ENCODE measurements around the gene STT3B. TPM values are rescaled to one million over a fixed set of nuclear protein-coding genes. Genes with fewer than 3 reads are reported as not detected.

Gene STT3B
- total and polyA plus RNA-seq, 7 experiments from 2014 or later, result 109 to 149 (median 131) TPM

- POLR2A ChIA-PET, result no interaction called here
- peak overlapping the region in 4 of 9 donors; percentile 38 to 66 (median 56) for H3K27ac Mint-ChIP-seq
Observed at GRCh38 chr3:31622636-31623288, 90.0 kb downstream of the STT3B start.

GRCh38 chr3:31624083-31624709 is 91.5 kb downstream of the STT3B start:
- H3K9me3 Mint-ChIP-seq, result no peaks in the 10 kb centered on the region
- DNase-seq, result no peak
- peaks cover 16 to 68% (median 55%) of the 10 kb centered on the region in 5 donors for H3K36me3 Mint-ChIP-seq
- peaks cover 8 to 63% (median 8%) of the 10 kb centered on the region in 3 experiments for H3K36me3 ChIP-seq (ENCODE audit: control insufficient read depth in 2 of 3, insufficient read depth in 3 of 3, low read length in 3 of 3)
- intact Hi-C loops (cut with micrococcal nuclease), result no loop called here
- peak overlapping the region in 1 of 10 donors; percentile 40 for H3K4me3 Mint-ChIP-seq
- no peak overlapping the region for H3K4me3 ChIP-seq (ENCODE audit: low read length)
- no peaks in the 10 kb centered on the region for H3K9me3 ChIP-seq (ENCODE audit: control insufficient read depth in 2 of 3, low read length in 3 of 3)
- ATAC-seq, result no peak
- H3K27me3 Mint-ChIP-seq, result no peaks in the 10 kb centered on the region
- POLR2A ChIA-PET, result interaction anchor here (0.8 kb wide), 1 partner anchor 1407 kb away, joined by 3 read pairs; no protein-coding TSS in a partner anchor
- H3K4me1 ChIP-seq (ENCODE audit: control insufficient read depth in 2 of 2, insufficient read depth in 2 of 2, low read length in 2 of 2), result no peaks in the 10 kb centered on the region
- no peaks in the 10 kb centered on the region for H3K27me3 ChIP-seq (ENCODE audit: control insufficient read depth in 2 of 2, insufficient read depth in 2 of 2, low read length in 2 of 2)
- H3K27ac ChIP-seq (ENCODE audit: low read depth, low read length), result no peak overlapping the region
- peak overlapping the region in 2 of 9 donors; percentile 12 to 79 for H3K27ac Mint-ChIP-seq
- CTCF ChIA-PET, result interaction anchor here (0.9 kb wide), 2 partner anchors 70 to 85 kb away, joined by 3 read pairs; no protein-coding TSS in a partner anchor
- H3K4me1 Mint-ChIP-seq, result peaks cover 14 to 49% (median 39%) of the 10 kb centered on the region in 7 donors

More at GRCh38 chr3:31622636-31623288, 90.0 kb downstream of the STT3B start:
- intact Hi-C loops (cut with micrococcal nuclease), result no loop called here
- peaks cover 16 to 67% (median 49%) of the 10 kb centered on the region in 5 donors for H3K36me3 Mint-ChIP-seq
- Histone ChIP-seq H3K9me3 (ENCODE audit: control insufficient read depth in 2 of 3, low read length in 3 of 3) (no peaks in the 10 kb centered on the region), H3K4me3 (ENCODE audit: low read length) (no peak overlapping the region), H3K27ac (ENCODE audit: low read depth, low read length) (no peak overlapping the region), H3K36me3 (ENCODE audit: control insufficient read depth in 2 of 3, insufficient read depth in 3 of 3, low read length in 3 of 3) (peaks cover 8 to 66% (median 8%) of the 10 kb centered on the region in 3 experiments), H3K4me1 (ENCODE audit: control insufficient read depth in 2 of 2, insufficient read depth in 2 of 2, low read length in 2 of 2) (no peaks in the 10 kb centered on the region), H3K27me3 (ENCODE audit: control insufficient read depth in 2 of 2, insufficient read depth in 2 of 2, low read length in 2 of 2) (no peaks in the 10 kb centered on the region)
- H3K27me3 Mint-ChIP-seq, result no peaks in the 10 kb centered on the region
- H3K9me3 Mint-ChIP-seq, result no peaks in the 10 kb centered on the region
- no peak for ATAC-seq
- DNase-seq, result no peak
- CTCF ChIA-PET, result no interaction called here
- no peak overlapping the region for H3K4me3 Mint-ChIP-seq
- H3K4me1 Mint-ChIP-seq, result peaks cover 14 to 39% (median 26%) of the 10 kb centered on the region in 7 donors

DNA sequence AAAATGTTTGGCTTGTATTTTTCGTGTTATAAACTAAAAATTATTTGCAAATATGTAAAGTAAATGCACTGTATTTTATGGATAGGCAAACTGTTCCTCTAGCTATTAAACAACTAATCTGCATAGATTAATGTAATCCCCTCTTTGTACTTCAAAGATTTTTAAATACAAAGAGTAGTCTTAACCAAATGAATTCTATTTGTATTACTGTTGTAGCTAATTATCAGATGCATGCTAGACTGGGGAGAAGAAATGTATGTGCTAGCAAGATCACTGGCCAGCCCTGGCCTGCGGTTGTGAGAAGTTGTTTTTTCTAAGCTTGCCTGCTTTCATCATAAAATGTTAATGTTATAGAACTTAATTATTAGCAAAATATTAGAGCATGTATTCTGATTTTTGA is 92.6 kb downstream of the STT3B start:
- Mint-ChIP-seq H3K4me1 (peaks cover 14 to 55% (median 48%) of the 10 kb centered on the region in 7 donors), H3K9me3 (no peaks in the 10 kb centered on the region), H3K27ac (peak overlapping the region in 1 of 9 donors; percentile 79), H3K36me3 (peaks cover 24 to 75% (median 63%) of the 10 kb centered on the region in 5 donors), H3K27me3 (no peaks in the 10 kb centered on the region), H3K4me3 (no peak overlapping the region)
- Histone ChIP-seq H3K4me3 (ENCODE audit: low read length) (no peak overlapping the region), H3K27me3 (ENCODE audit: control insufficient read depth in 2 of 2, insufficient read depth in 2 of 2, low read length in 2 of 2) (no peaks in the 10 kb centered on the region), H3K36me3 (ENCODE audit: control insufficient read depth in 2 of 3, insufficient read depth in 3 of 3, low read length in 3 of 3) (peaks cover 8 to 61% (median 8%) of the 10 kb centered on the region in 3 experiments), H3K4me1 (ENCODE audit: control insufficient read depth in 2 of 2, insufficient read depth in 2 of 2, low read length in 2 of 2) (no peaks in the 10 kb centered on the region), H3K9me3 (ENCODE audit: control insufficient read depth in 2 of 3, low read length in 3 of 3) (no peaks in the 10 kb centered on the region), H3K27ac (ENCODE audit: low read depth, low read length) (no peak overlapping the region)
- no peak for ATAC-seq
- no peak for DNase-seq
- intact Hi-C loops (cut with micrococcal nuclease), result no loop called here
- ChIA-PET POLR2A (no interaction called here), CTCF (interaction anchor here (0.7 kb wide), 1 partner anchor 125 kb away, joined by 3 read pairs; no protein-coding TSS in a partner anchor)

GRCh38 chr3:31629054-31629453 is 96.3 kb downstream of the STT3B start:
- DNase-seq (no peak), ATAC-seq (no peak)
- no peaks in the 10 kb centered on the region for H3K27me3 Mint-ChIP-seq
- Histone ChIP-seq H3K27ac (ENCODE audit: low read depth, low read length) (no peak overlapping the region), H3K4me1 (ENCODE audit: control insufficient read depth in 2 of 2, insufficient read depth in 2 of 2, low read length in 2 of 2) (no peaks in the 10 kb centered on the region), H3K36me3 (ENCODE audit: control insufficient read depth in 2 of 3, insufficient read depth in 3 of 3, low read length in 3 of 3) (peaks cover 8 to 56% (median 15%) of the 10 kb centered on the region in 3 experiments), H3K4me3 (ENCODE audit: low read length) (no peak overlapping the region), H3K9me3 (ENCODE audit: control insufficient read depth in 2 of 3, low read length in 3 of 3) (no peaks in the 10 kb centered on the region), H3K27me3 (ENCODE audit: control insufficient read depth in 2 of 2, insufficient read depth in 2 of 2, low read length in 2 of 2) (no peaks in the 10 kb centered on the region)
- H3K9me3 Mint-ChIP-seq, result no peaks in the 10 kb centered on the region
- CTCF ChIA-PET, result interaction anchor here (0.6 to 1.0 kb wide), 2 partner anchors 96 to 513 kb away, joined by 3 read pairs; no protein-coding TSS in a partner anchor
- H3K27ac Mint-ChIP-seq, result peak overlapping the region in 7 of 9 donors; percentile 4 to 84 (median 25)
- intact Hi-C loops (cut with micrococcal nuclease), result no loop called here
- POLR2A ChIA-PET, result no interaction called here
- peaks cover 21 to 79% (median 63%) of the 10 kb centered on the region in 5 donors for H3K36me3 Mint-ChIP-seq
- H3K4me1 Mint-ChIP-seq, result peaks cover 15 to 58% (median 48%) of the 10 kb centered on the region in 7 donors
- no peak overlapping the region for H3K4me3 Mint-ChIP-seq

GRCh38 chr3:31634476-31634875 is 101.8 kb downstream of the STT3B start:
- no peak for DNase-seq
- Mint-ChIP-seq H3K27me3 (no peaks in the 10 kb centered on the region), H3K9me3 (no peaks in the 10 kb centered on the region), H3K27ac (peak overlapping the region in 8 of 9 donors; percentile 28 to 86 (median 62)), H3K4me3 (no peak overlapping the region), H3K4me1 (peaks cover 17 to 72% (median 61%) of the 10 kb centered on the region in 7 donors), H3K36me3 (peaks cover 11 to 50% (median 37%) of the 10 kb centered on the region in 5 donors)
- ChIA-PET CTCF (no interaction called here), POLR2A (interaction anchor here (1.5 kb wide), 1 partner anchor 102 kb away, joined by 3 read pairs; the partner anchor contains the start of gene STT3B)
- peaks cover 0 to 23% (median 7%) of the 10 kb centered on the region in 3 experiments for H3K36me3 ChIP-seq (ENCODE audit: control insufficient read depth in 2 of 3, insufficient read depth in 3 of 3, low read length in 3 of 3)
- intact Hi-C loops (cut with micrococcal nuclease), result loop anchor here in 1 of 2 donors (10.0 kb wide), 2 partner anchors 420 to 480 kb away; no protein-coding TSS in a partner anchor
- H3K27me3 ChIP-seq (ENCODE audit: control insufficient read depth in 2 of 2, insufficient read depth in 2 of 2, low read length in 2 of 2), result no peaks in the 10 kb centered on the region
- no peak overlapping the region for H3K4me3 ChIP-seq (ENCODE audit: low read length)
- H3K4me1 ChIP-seq (ENCODE audit: control insufficient read depth in 2 of 2, insufficient read depth in 2 of 2, low read length in 2 of 2), result peaks cover 10 to 28% of the 10 kb centered on the region in 2 donors
- no peak for ATAC-seq
- no peaks in the 10 kb centered on the region for H3K9me3 ChIP-seq (ENCODE audit: control insufficient read depth in 2 of 3, low read length in 3 of 3)
- no peak overlapping the region for H3K27ac ChIP-seq (ENCODE audit: low read depth, low read length)

GRCh38 chr3:31635545-31635944 is 102.8 kb downstream of the STT3B start:
- CTCF ChIA-PET, result interaction anchor here (0.6 to 1.3 kb wide), 2 partner anchors 84 to 90 kb away, joined by 3 read pairs; no protein-coding TSS in a partner anchor
- DNase-seq (no peak), ATAC-seq (no peak)
- Mint-ChIP-seq H3K4me3 (peak overlapping the region in 8 of 10 donors; percentile 10 to 82 (median 60)), H3K9me3 (no peaks in the 10 kb centered on the region), H3K27ac (peak overlapping the region; percentile 44 to 86 (median 80)), H3K36me3 (peaks cover 1 to 46% (median 27%) of the 10 kb centered on the region in 5 donors), H3K27me3 (no peaks in the 10 kb centered on the region), H3K4me1 (peaks cover 17 to 61% (median 51%) of the 10 kb centered on the region in 7 donors)
- Histone ChIP-seq H3K4me3 (ENCODE audit: low read length) (no peak overlapping the region), H3K36me3 (ENCODE audit: control insufficient read depth in 2 of 3, insufficient read depth in 3 of 3, low read length in 3 of 3) (peaks cover 0 to 14% (median 7%) of the 10 kb centered on the region in 3 experiments), H3K9me3 (ENCODE audit: control insufficient read depth in 2 of 3, low read length in 3 of 3) (no peaks in the 10 kb centered on the region), H3K4me1 (ENCODE audit: control insufficient read depth in 2 of 2, insufficient read depth in 2 of 2, low read length in 2 of 2) (peaks cover 10 to 28% of the 10 kb centered on the region in 2 donors), H3K27me3 (ENCODE audit: control insufficient read depth in 2 of 2, insufficient read depth in 2 of 2, low read length in 2 of 2) (no peaks in the 10 kb centered on the region), H3K27ac (ENCODE audit: low read depth, low read length) (peak overlapping the region; percentile 45)
- intact Hi-C loops (cut with micrococcal nuclease), result loop anchor here in 1 of 2 donors (5.0 to 10.0 kb wide), 3 partner anchors 43 to 479 kb away; no protein-coding TSS in a partner anchor
- POLR2A ChIA-PET, result interaction anchor here (1.1 to 1.7 kb wide), 2 partner anchors 103 to 421 kb away, joined by 3 to 5 read pairs; partner anchors contain the start of gene STT3B
